K562 (cell line): ENCODE data around the gene MX1. TPM values are rescaled to one million over a fixed set of nuclear protein-coding genes. Genes with fewer than 3 reads are reported as not detected.

Experiments used
- ATAC-seq: fragments of 200-7000 bp; cut with Tn5 transposase; 3 replicates; pipeline ENCODE4 v1.9.1; 2020; ENCODE audit warnings: moderate library complexity
- BruUV-seq: library from RNA; stranded (reverse); fragments of 400-500 nt; replicated peaks from 2 replicates; lab custom pipeline; 2021; lab: Mats Ljungman, UMichigan
- CTCF ChIA-PET: fragments of 300-600 bp; formaldehyde crosslinking; extraction: SDS; loops from one replicate; lab custom pipeline; 2021; ENCODE audit warnings: low intra/inter-chr PET ratio; lab: Yijun Ruan, JAX
- POLR2A ChIA-PET: fragments of 300-600, 350-650 bp; sonication (Branson Sonifier 250); formaldehyde crosslinking; extraction: SDS; loops from one replicate; lab custom pipeline; 2021; ENCODE audit warnings: antibody characterized with exemption, inconsistent platforms; lab: Yijun Ruan, JAX
- DNase-seq, 4 experiments: peaks; one replicate each; pipeline versions ENCODE4 v3.0.0 to v3.0.0-alpha.2; 2011 to 2018; ENCODE audit warnings: low spot score in 3 of 4, mixed read lengths in 3 of 4; ENCODE audit errors: extremely low read depth in 1 of 4
- FAIRE-seq: peaks from 2 replicates; lab custom pipeline; 2011; peaks lifted over from hg19 to GRCh38; lab: Jason Lieb, UNC
- H2AFZ ChIP-seq: 2 replicates; pipeline ENCODE4 v1.6.0; 2011; ENCODE audit warnings: low read depth, low read length, control low read depth, inconsistent platforms
- H3K27ac ChIP-seq: fragments of 200-600 bp; 3 replicates; pipeline ENCODE4 v1.8.0; 2011; ENCODE audit warnings: low read depth, mild to moderate bottlenecking, control low read depth, inconsistent platforms, low read length, moderate library complexity, mixed read lengths; ENCODE audit errors: extremely low read depth
- H3K27me3 ChIP-seq, 2 experiments: fragments of 300-600 bp in 1 of 2; 2 replicates in 1 of 2; 3 replicates in 1 of 2; pipeline versions ENCODE4 v1.6.0 to v1.8.0; 2011; ENCODE audit warnings: inconsistent platforms in 2 of 2, low read length in 2 of 2, mild to moderate bottlenecking in 1 of 2, mixed read lengths in 1 of 2, moderate library complexity in 1 of 2; ENCODE audit not compliant: control insufficient read depth in 2 of 2, insufficient read depth in 2 of 2
- H3K36me3 ChIP-seq: fragments of 300-600 bp; 3 replicates; pipeline ENCODE4 v1.8.0; 2011; ENCODE audit warnings: mild to moderate bottlenecking, low read length, inconsistent platforms; ENCODE audit not compliant: control insufficient read depth, insufficient read depth
- H3K4me1 ChIP-seq, 2 experiments: fragments of 200-600 bp in 1 of 2; replicated peaks in 1 of 2; 2 replicates in 1 of 2; 3 replicates in 1 of 2; pipeline versions ENCODE4 v1.5.1 to v1.8.0; 2011; ENCODE audit warnings: inconsistent platforms in 2 of 2, low read length in 2 of 2, mild to moderate bottlenecking in 1 of 2, mixed read lengths in 1 of 2, moderate library complexity in 1 of 2; ENCODE audit not compliant: control insufficient read depth in 2 of 2, insufficient read depth in 2 of 2
- H3K4me2 ChIP-seq: 2 replicates; pipeline ENCODE4 v1.6.1; 2011; ENCODE audit warnings: low read length, control low read depth, inconsistent platforms, mixed read lengths; ENCODE audit not compliant: insufficient read depth
- H3K4me3 ChIP-seq: fragments of 200-600 bp; sonication (generic), shearing (Covaris generic); 2 replicates; pipeline ENCODE4 v1.5.1; 2016; ENCODE audit warnings: control low read depth, inconsistent platforms
- H3K79me2 ChIP-seq: fragments of 200-600 bp; 3 replicates; pipeline ENCODE4 v1.8.0; 2011; ENCODE audit warnings: low read length, inconsistent platforms; ENCODE audit not compliant: control insufficient read depth, insufficient read depth
- H3K9ac ChIP-seq, 2 experiments: 2 replicates each; pipeline versions ENCODE4 v1.6.0 to v1.6.1; 2011; ENCODE audit warnings: low read depth in 2 of 2, low read length in 2 of 2, control low read depth in 1 of 2, inconsistent platforms in 1 of 2, mild to moderate bottlenecking in 1 of 2, mixed read lengths in 1 of 2; ENCODE audit not compliant: insufficient read depth in 1 of 2
- H3K9me1 ChIP-seq: one replicate; pipeline ENCODE4 v1.6.0; 2011; ENCODE audit warnings: inconsistent platforms, mild to moderate bottlenecking, low read length, moderate library complexity; ENCODE audit not compliant: control insufficient read depth, insufficient read depth
- H3K9me3 ChIP-seq: replicated peaks from 2 replicates; pipeline ENCODE4 v1.5.1; 2011; ENCODE audit warnings: low read depth, low read length, inconsistent platforms; ENCODE audit not compliant: control insufficient read depth, insufficient read depth
- H4K20me1 ChIP-seq: replicated peaks from 2 replicates; pipeline ENCODE4 v1.6.1; 2011; ENCODE audit warnings: low read length, inconsistent platforms, mixed read lengths; ENCODE audit not compliant: control insufficient read depth, insufficient read depth
- BMI1 ChIP-seq: fragments of 150-350 bp; IDR thresholded peaks from 2 replicates; pipeline ENCODE4 v1.6.1; 2014; ENCODE audit warnings: low read length
- ILF3 ChIP-seq: fragments of 450-650 bp; IDR thresholded peaks from 2 replicates; pipeline ENCODE4 v1.6.1; 2018; ENCODE audit warnings: antibody characterized with exemption, mild to moderate bottlenecking, moderate library complexity, borderline replicate concordance
- NCOA6 ChIP-seq: fragments of 450-650 bp; IDR thresholded peaks from 2 replicates; pipeline ENCODE4 v1.6.1; 2017; ENCODE audit warnings: mild to moderate bottlenecking
- NFE2 ChIP-seq: IDR thresholded peaks from 2 replicates; pipeline ENCODE4 v1.6.1; 2014; ENCODE audit warnings: antibody characterized with exemption, low read depth
- SFPQ ChIP-seq: fragments of 200-400 bp; formaldehyde crosslinking; IDR thresholded peaks from 2 replicates; pipeline ENCODE4 v1.6.1; 2017; ENCODE audit warnings: mild to moderate bottlenecking, low read depth, low read length, moderate library complexity
- SMARCB1 ChIP-seq: IDR thresholded peaks from 2 replicates; pipeline ENCODE4 v1.6.1; 2011; ENCODE audit warnings: improper control_type of control experiment, low read depth; ENCODE audit not compliant: insufficient read length
- SRSF1 ChIP-seq: fragments of 200-400 bp; formaldehyde crosslinking; IDR thresholded peaks from 2 replicates; pipeline ENCODE4 v1.6.1; 2017; ENCODE audit warnings: mild to moderate bottlenecking, low read depth, low read length, moderate library complexity
- STAT6 ChIP-seq: sonication (generic); formaldehyde crosslinking; IDR thresholded peaks from 2 replicates; pipeline ENCODE4 v1.8.1; 2023; ENCODE audit warnings: mild to moderate bottlenecking, missing genetic modification reagents
- UBTF ChIP-seq, 2 experiments: IDR thresholded peaks; 2 replicates each; pipeline ENCODE4 v1.6.1; 2012; ENCODE audit warnings: improper control_type of control experiment in 2 of 2, low read depth in 2 of 2, low read length in 2 of 2, borderline replicate concordance in 1 of 2
- ZBTB1 ChIP-seq: sonication (generic); formaldehyde crosslinking; IDR thresholded peaks from 2 replicates; pipeline ENCODE4 v1.8.1; 2023; ENCODE audit warnings: missing genetic modification reagents, low read depth, mild to moderate bottlenecking, borderline replicate concordance
- ZNF695 ChIP-seq: fragments of 450-650 bp; formaldehyde crosslinking; IDR thresholded peaks from 2 replicates; pipeline ENCODE4 v1.4.0; 2020; ENCODE audit warnings: mild to moderate bottlenecking, moderate library complexity
- ZNF699 ChIP-seq: fragments of 250-450 bp; sonication (Bioruptor Pico); IDR thresholded peaks from 2 replicates; pipeline ENCODE4 v1.8.0; 2021; ENCODE audit warnings: mild to moderate bottlenecking, moderate library complexity; ENCODE audit not compliant: insufficient replicate concordance
- WGBS: fragments of 100-300 bp; shearing (Covaris generic); methylation state at CpG from one replicate; pipeline ENCODE4 v1.1.6; 2016; ENCODE audit warnings: low coverage, mixed read lengths; ENCODE audit not compliant: insufficient coverage; ENCODE audit errors: missing lambda C conversion rate; 5-methylcytosine and 5-hydroxymethylcytosine counted together
- in situ Hi-C: fragments of 300-500 bp; cut with MboI; formaldehyde crosslinking; loops from 4 replicates; pipeline ENCODE4 v1.15.0; 2018; ENCODE audit warnings: inconsistent platforms, mixed read lengths
- intact Hi-C: fragments of 100-400 bp; cut with micrococcal nuclease; formaldehyde crosslinking; loops from 2 replicates; pipeline ENCODE4 v1.14.2; 2022
- polyA plus RNA-seq, 8 experiments: library from polyadenylated mRNA; depleted of rRNA in 4 of 8; stranded (reverse) in 5 of 8; unstranded in 3 of 8; fragments of >200 nt; fragmentation: Nextera tagmentation in 2 of 8; fragmentation: Illumina TruSeq in 1 of 8; extraction: Ambion mirVana in 2 of 8; extraction: Trizol in 1 of 8; gene quantifications; 2 replicates each; pipeline versions ENCODE4 v1.2.1 to v1.2.3, GENCODE V29; 2011 to 2014; ENCODE audit warnings: inconsistent platforms in 1 of 8, missing spikeins in 1 of 8
- total RNA-seq, 7 experiments: library from RNA; depleted of rRNA in 6 of 7; stranded (reverse); fragments of >200 nt in 6 of 7; fragmentation: Illumina TruSeq in 2 of 7; extraction: Trizol in 2 of 7; gene quantifications; 2 replicates each; pipeline versions ENCODE4 v1.2.1 to v1.2.3, GENCODE V29; 2011 to 2021; ENCODE audit warnings: low replicate concordance in 1 of 7

MX1 gene
- total and polyA plus RNA-seq, 9 of the 15 experiments (the other 6 are each of a cell fraction or from before 2014, with no cell fraction given) = 0.07 to 0.51 (median 0.21) TPM; not detected in 5

- DNase-seq (no peak), FAIRE-seq (no peak), ATAC-seq (no peak)
- no TSS peak for BruUV-seq
- H3K4me1 ChIP-seq = peaks cover 0 to 3% of the 10 kb centered on the region in 2 experiments; a peak in 1 of 5 replicates
- no peak within 1 kb of the TSS for H3K27ac ChIP-seq
- peaks cover 6% of the 10 kb centered on the region for H3K9me1 ChIP-seq
- under 1% methylated on average over 36 of the region's 85 CpGs for WGBS
- ChIA-PET POLR2A (no interaction called here), CTCF (no interaction called here)
- H4K20me1 ChIP-seq = peaks cover 4% of the 10 kb centered on the region; the same call in 1 of the 2 replicates
- H3K27me3 ChIP-seq = peaks cover 19 to 20% of the 10 kb centered on the region in 2 experiments
- no peak within 1 kb of the TSS for H3K9ac ChIP-seq
- no peak within 1 kb of the TSS for H3K4me3 ChIP-seq
- no peak within 1 kb of the TSS for H2AFZ ChIP-seq
- H3K79me2 ChIP-seq = no peaks in the 10 kb centered on the region
- no peaks in the 10 kb centered on the region for H3K36me3 ChIP-seq
- no peak within 1 kb of the TSS for H3K4me2 ChIP-seq
- in situ Hi-C loops = no loop called here
- no peaks in the 10 kb centered on the region for H3K9me3 ChIP-seq
- intact Hi-C loops = no loop called here
- TF ChIP-seq NCOA6 (no peak), UBTF (IDR thresholded peaks at IDR 0.05; ENCODE audit: borderline replicate concordance in 1 of 2, low read depth in 2 of 2, low read length in 2 of 2) (no peak), ZNF695 (CRISPR knock-in tag) (no peak), NFE2 (no peak), SFPQ (no peak), SMARCB1 (no peak), ZNF699 (no peak), ZBTB1 (CRISPR knock-in tag) (no peak), ILF3 (no peak), STAT6 (CRISPR knock-in tag) (no peak), BMI1 (no peak), SRSF1 (no peak)
Observed at GRCh38 chr21:41507521-41508414, 81.7 kb downstream of the MX1 start, which contains the start of gene TMPRSS2. Gene TMPRSS2, minus strand, starts transcription at chr21:41508158. Its CDS starts 10,025 bp downstream, at chr21:41498133.
